WTC11 (cell line): Measurements from ENCODE around the gene EPHA6. TPM values are rescaled to one million over a fixed set of nuclear protein-coding genes. Genes with fewer than 3 reads are reported as not detected.

Source experiments
- ATAC-seq: fragments of 200-7000 bp; cut with Tn5 transposase; 2 replicates; pipeline ENCODE4 v1.10.0; 2021; ENCODE audit warnings: mild to moderate bottlenecking, moderate library complexity
- CTCF ChIA-PET: fragments of 300-600 bp; sonication (Branson Sonifier 250); formaldehyde crosslinking; loops from one replicate; lab custom pipeline; 2021; ENCODE audit warnings: antibody characterized with exemption; lab: Charles Lee
- POLR2A ChIA-PET: fragments of 350-600 bp; sonication (Branson Sonifier 250); formaldehyde crosslinking; loops from one replicate; lab custom pipeline; 2021; ENCODE audit warnings: antibody characterized with exemption; lab: Charles Lee
- DNase-seq: peaks from one replicate; pipeline ENCODE4 v3.0.0; 2021; ENCODE audit warnings: low spot score
- H3K27ac Mint-ChIP-seq: 2 replicates; pipeline ENCODE4 v1.8.0; 2021; ENCODE audit warnings: mixed read lengths
- H3K27me3 Mint-ChIP-seq: 2 replicates; pipeline ENCODE4 v1.8.0; 2021; ENCODE audit warnings: low read depth, mild to moderate bottlenecking, moderate library complexity, mixed read lengths
- H3K36me3 Mint-ChIP-seq: 2 replicates; pipeline ENCODE4 v1.8.0; 2021; ENCODE audit warnings: mixed read lengths
- H3K4me1 Mint-ChIP-seq: 2 replicates; pipeline ENCODE4 v1.8.0; 2022; ENCODE audit warnings: mixed read lengths
- H3K4me3 Mint-ChIP-seq: 2 replicates; pipeline ENCODE4 v1.8.0; 2021; ENCODE audit warnings: mild to moderate bottlenecking, moderate library complexity, mixed read lengths
- H3K9me3 Mint-ChIP-seq: 2 replicates; pipeline ENCODE4 v1.8.0; 2021; ENCODE audit warnings: mixed read lengths
- CREB1 ChIP-seq: sonication (generic); formaldehyde crosslinking; IDR thresholded peaks from 2 replicates; pipeline ENCODE4 v1.8.0; 2023; ENCODE audit warnings: mild to moderate bottlenecking, missing genetic modification reagents
- CTCF ChIP-seq: fragments of 200-600 bp; IDR thresholded peaks from 2 replicates; pipeline ENCODE4 v1.8.0; 2022; ENCODE audit warnings: antibody characterized with exemption
- E2F1 ChIP-seq: sonication (generic); formaldehyde crosslinking; IDR thresholded peaks from 2 replicates; pipeline ENCODE4 v1.8.0; 2022; ENCODE audit warnings: mild to moderate bottlenecking, missing genetic modification reagents
- E2F4 ChIP-seq: sonication (generic); formaldehyde crosslinking; IDR thresholded peaks from 2 replicates; pipeline ENCODE4 v1.8.1; 2022; ENCODE audit warnings: low read depth, mild to moderate bottlenecking, moderate library complexity, missing genetic modification reagents, borderline replicate concordance
- IRF2 ChIP-seq: sonication (generic); formaldehyde crosslinking; IDR thresholded peaks from 2 replicates; pipeline ENCODE4 v1.8.0; 2022; ENCODE audit warnings: low read depth, missing genetic modification reagents, borderline replicate concordance
- MAX ChIP-seq: sonication (generic); formaldehyde crosslinking; IDR thresholded peaks from 2 replicates; pipeline ENCODE4 v1.8.0; 2022; ENCODE audit warnings: mild to moderate bottlenecking, missing genetic modification reagents
- MXD4 ChIP-seq: fragments of 250-450 bp; sonication (Bioruptor Pico); IDR thresholded peaks from 2 replicates; pipeline ENCODE4 v1.8.0; 2021; ENCODE audit warnings: mild to moderate bottlenecking, moderate library complexity, borderline replicate concordance
- NFATC4 ChIP-seq: fragments of 250-450 bp; sonication (Bioruptor Pico); IDR thresholded peaks from 2 replicates; pipeline ENCODE4 v1.9.0; 2021; ENCODE audit warnings: mild to moderate bottlenecking
- OVOL2 ChIP-seq: fragments of 250-450 bp; sonication (Bioruptor Pico); IDR thresholded peaks from 2 replicates; pipeline ENCODE4 v1.9.0; 2021; ENCODE audit warnings: mild to moderate bottlenecking, borderline replicate concordance
- ZNF121 ChIP-seq: sonication (generic); formaldehyde crosslinking; IDR thresholded peaks from 2 replicates; pipeline ENCODE4 v1.8.0; 2023; ENCODE audit warnings: missing genetic modification reagents
- ZNF263 ChIP-seq: sonication (generic); formaldehyde crosslinking; IDR thresholded peaks from 2 replicates; pipeline ENCODE4 v1.8.1; 2022; ENCODE audit warnings: low read depth, mild to moderate bottlenecking, moderate library complexity, missing genetic modification reagents
- ZNF281 ChIP-seq: sonication (generic); formaldehyde crosslinking; IDR thresholded peaks from 2 replicates; pipeline ENCODE4 v1.8.0; 2023; ENCODE audit warnings: mild to moderate bottlenecking, missing genetic modification reagents
- ZSCAN18 ChIP-seq: fragments of 250-450 bp; sonication (Bioruptor Pico); IDR thresholded peaks from 2 replicates; pipeline ENCODE4 v2.1.2; 2022; ENCODE audit warnings: mild to moderate bottlenecking, moderate library complexity
- total RNA-seq: library from RNA; stranded (reverse); gene quantifications from 3 replicates; pipeline ENCODE4 v1.2.3, GENCODE V29; 2021

The EPHA6 gene
- total RNA-seq, 1 experiment from 2014 or later, result 2.1 TPM

- TF ChIP-seq ZNF281 (CRISPR knock-in tag), result no peak
- TF ChIP-seq ZSCAN18, result no peak
- TF ChIP-seq IRF2 (CRISPR knock-in tag), result no peak
- no peak for TF ChIP-seq MXD4
- no peak for TF ChIP-seq NFATC4
- no peak for TF ChIP-seq E2F4 (CRISPR knock-in tag)
These were observed 963.8 kb downstream of the EPHA6 start (continued) for GRCh38 chr3:97778152-97778551.

- DNase-seq (no peak), ATAC-seq (no peak)
- Mint-ChIP-seq H3K27ac (no peak overlapping the region), H3K27me3 (no peaks in the 10 kb centered on the region), H3K4me3 (no peak overlapping the region), H3K4me1 (peaks cover 9% of the 10 kb centered on the region), H3K36me3 (no peaks in the 10 kb centered on the region), H3K9me3 (no peaks in the 10 kb centered on the region)
- ChIA-PET POLR2A (no interaction called here), CTCF (no interaction called here)
- TF ChIP-seq E2F1, result no peak
- peak; percentile 67 for TF ChIP-seq CTCF
- TF ChIP-seq ZNF121 (CRISPR knock-in tag), result no peak
These were observed 979.1 kb downstream of the EPHA6 start for GRCh38 chr3:97793420-97794019.

GRCh38 chr3:97795951-97796350 lies 981.6 kb downstream of the EPHA6 start:
- Mint-ChIP-seq H3K4me1 (peaks cover 9% of the 10 kb centered on the region), H3K36me3 (peaks cover 1% of the 10 kb centered on the region), H3K27ac (no peak overlapping the region), H3K27me3 (no peaks in the 10 kb centered on the region), H3K4me3 (no peak overlapping the region), H3K9me3 (no peaks in the 10 kb centered on the region)
- TF ChIP-seq CREB1 (no peak), OVOL2 (CRISPR knock-in tag) (no peak), MAX (no peak), ZNF263 (no peak)
- POLR2A ChIA-PET, result no interaction called here
- CTCF ChIA-PET, result interaction anchor here (1.8 kb wide), 1 partner anchor 227 kb away, joined by 7 read pairs; no protein-coding TSS in a partner anchor
- ATAC-seq, result no peak
- no peak for DNase-seq
